OCI-LY1 (cell line): ENCODE data around the gene C3orf70.

Source experiments
- H2AFZ ChIP-seq: fragments of 200-600 bp; sonication (generic), shearing (Covaris generic); 2 replicates; pipeline ENCODE4 v1.6.0; 2014; ENCODE audit warnings: antibody characterized with exemption, mild to moderate bottlenecking, low read length
- H3F3A ChIP-seq: fragments of 200-600 bp; sonication (generic), shearing (Covaris generic); 2 replicates; pipeline ENCODE4 v1.6.0; 2014; ENCODE audit warnings: mild to moderate bottlenecking, antibody characterized with exemption, low read length, moderate library complexity; ENCODE audit not compliant: insufficient read depth
- H3K27ac ChIP-seq: fragments of 200-600 bp; sonication (generic); 2 replicates; pipeline ENCODE4 v1.5.1; 2014; ENCODE audit warnings: low read length, mixed run types, mild to moderate bottlenecking, low read depth; ENCODE audit not compliant: poor library complexity, severe bottlenecking
- H3K27me3 ChIP-seq: fragments of 200-600 bp; sonication (generic); 2 replicates; pipeline ENCODE4 v1.6.0; 2014; ENCODE audit warnings: antibody characterized with exemption, mild to moderate bottlenecking, low read length, moderate library complexity; ENCODE audit not compliant: insufficient read depth
- H3K36me3 ChIP-seq: fragments of 200-600 bp; sonication (generic); 2 replicates; pipeline ENCODE4 v1.6.1; 2014; ENCODE audit warnings: mild to moderate bottlenecking, antibody characterized with exemption, low read length, moderate library complexity, mixed read lengths; ENCODE audit not compliant: insufficient read depth
- H3K4me1 ChIP-seq: fragments of 200-600 bp; sonication (generic); 2 replicates; pipeline ENCODE4 v1.5.1; 2014; ENCODE audit warnings: mild to moderate bottlenecking, low read length, moderate library complexity; ENCODE audit not compliant: insufficient read depth, severe bottlenecking
- H3K4me2 ChIP-seq: fragments of 200-600 bp; sonication (generic), shearing (Covaris generic); 2 replicates; pipeline ENCODE4 v1.6.1; 2014; ENCODE audit warnings: low read length
- H3K4me3 ChIP-seq: fragments of 200-600 bp; sonication (generic); 2 replicates; pipeline ENCODE4 v1.5.1; 2014; ENCODE audit warnings: low read length, low read depth, mild to moderate bottlenecking, mixed read lengths; ENCODE audit not compliant: poor library complexity, severe bottlenecking
- H3K79me2 ChIP-seq: fragments of 200-600 bp; shearing (Covaris generic); 2 replicates; pipeline ENCODE4 v1.6.1; 2016; ENCODE audit warnings: mixed run types, low read length, mixed read lengths; ENCODE audit not compliant: insufficient read depth
- H3K9ac ChIP-seq: fragments of 200-600 bp; sonication (generic), shearing (Covaris generic); 2 replicates; pipeline ENCODE4 v1.6.1; 2014; ENCODE audit warnings: mild to moderate bottlenecking, low read length, mixed read lengths
- H3K9me2 ChIP-seq: fragments of 200-600 bp; sonication (generic), shearing (Covaris generic); 2 replicates; pipeline ENCODE4 v1.6.1; 2014; ENCODE audit warnings: low read depth, mild to moderate bottlenecking, low read length, mixed read lengths
- H3K9me3 ChIP-seq: fragments of 200-600 bp; shearing (Covaris generic); 2 replicates; pipeline ENCODE4 v1.6.1; 2014; ENCODE audit warnings: low read length, mixed read lengths
- H4K20me1 ChIP-seq: fragments of 200-600 bp; sonication (generic), shearing (Covaris generic); 2 replicates; pipeline ENCODE4 v1.6.0; 2016; ENCODE audit warnings: mild to moderate bottlenecking, low read length; ENCODE audit not compliant: insufficient read depth
- EZH2 ChIP-seq: fragments of 200-600 bp; sonication (generic), shearing (Covaris generic); IDR thresholded peaks from 2 replicates; pipeline ENCODE4 v1.8.0; 2017; ENCODE audit warnings: borderline replicate concordance, mixed run types, mild to moderate bottlenecking, antibody characterized with exemption, low read length, moderate library complexity, mixed read lengths
- TF ChIP-seq, protein P1 (sequence below): fragments of 200-600 bp; sonication (generic), shearing (Covaris generic); IDR thresholded peaks from 2 replicates; pipeline ENCODE4 v1.5.1; 2017; ENCODE audit warnings: mild to moderate bottlenecking, antibody characterized with exemption, low read length, moderate library complexity, mixed read lengths

Gene C3orf70

GRCh38 chr3:185082829-185083228, 70.0 kb downstream of the C3orf70 start:
- H3F3A ChIP-seq: no peaks in the 10 kb centered on the region
- H3K36me3 ChIP-seq: no peaks in the 10 kb centered on the region
- no peak overlapping the region for H3K4me2 ChIP-seq
- TF ChIP-seq, protein P1, sequence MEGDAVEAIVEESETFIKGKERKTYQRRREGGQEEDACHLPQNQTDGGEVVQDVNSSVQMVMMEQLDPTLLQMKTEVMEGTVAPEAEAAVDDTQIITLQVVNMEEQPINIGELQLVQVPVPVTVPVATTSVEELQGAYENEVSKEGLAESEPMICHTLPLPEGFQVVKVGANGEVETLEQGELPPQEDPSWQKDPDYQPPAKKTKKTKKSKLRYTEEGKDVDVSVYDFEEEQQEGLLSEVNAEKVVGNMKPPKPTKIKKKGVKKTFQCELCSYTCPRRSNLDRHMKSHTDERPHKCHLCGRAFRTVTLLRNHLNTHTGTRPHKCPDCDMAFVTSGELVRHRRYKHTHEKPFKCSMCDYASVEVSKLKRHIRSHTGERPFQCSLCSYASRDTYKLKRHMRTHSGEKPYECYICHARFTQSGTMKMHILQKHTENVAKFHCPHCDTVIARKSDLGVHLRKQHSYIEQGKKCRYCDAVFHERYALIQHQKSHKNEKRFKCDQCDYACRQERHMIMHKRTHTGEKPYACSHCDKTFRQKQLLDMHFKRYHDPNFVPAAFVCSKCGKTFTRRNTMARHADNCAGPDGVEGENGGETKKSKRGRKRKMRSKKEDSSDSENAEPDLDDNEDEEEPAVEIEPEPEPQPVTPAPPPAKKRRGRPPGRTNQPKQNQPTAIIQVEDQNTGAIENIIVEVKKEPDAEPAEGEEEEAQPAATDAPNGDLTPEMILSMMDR: no peak
- no peak for TF ChIP-seq EZH2
- no peak overlapping the region for H3K27ac ChIP-seq
- no peaks in the 10 kb centered on the region for H3K4me1 ChIP-seq
- no peaks in the 10 kb centered on the region; the same call in 1 of the 2 replicates for H3K27me3 ChIP-seq
- H3K9me3 ChIP-seq: no peaks in the 10 kb centered on the region
- H3K79me2 ChIP-seq: no peaks in the 10 kb centered on the region
- H3K4me3 ChIP-seq: no peak overlapping the region
- H3K9me2 ChIP-seq: no peaks in the 10 kb centered on the region
- no peak overlapping the region for H2AFZ ChIP-seq
- no peaks in the 10 kb centered on the region for H4K20me1 ChIP-seq
- H3K9ac ChIP-seq: no peak overlapping the region

GRCh38 chr3:185082149-185082548, 70.7 kb downstream of the C3orf70 start:
- no peaks in the 10 kb centered on the region for H3F3A ChIP-seq
- no peaks in the 10 kb centered on the region for H3K36me3 ChIP-seq
- H3K4me1 ChIP-seq: no peaks in the 10 kb centered on the region
- no peaks in the 10 kb centered on the region for H3K9me2 ChIP-seq
- H3K9ac ChIP-seq: no peak overlapping the region
- TF ChIP-seq, protein P1: no peak
- no peak for TF ChIP-seq EZH2
- H3K4me3 ChIP-seq: no peak overlapping the region
- no peaks in the 10 kb centered on the region for H4K20me1 ChIP-seq
- no peaks in the 10 kb centered on the region for H3K9me3 ChIP-seq
- H3K79me2 ChIP-seq: no peaks in the 10 kb centered on the region
- no peak overlapping the region for H3K27ac ChIP-seq
- no peaks in the 10 kb centered on the region; the same call in 1 of the 2 replicates for H3K27me3 ChIP-seq
- H3K4me2 ChIP-seq: no peak overlapping the region
- no peak overlapping the region for H2AFZ ChIP-seq

GRCh38 chr3:185081521-185081920, 71.3 kb downstream of the C3orf70 start:
- Histone ChIP-seq H3K27me3 (no peaks in the 10 kb centered on the region; the same call in 1 of the 2 replicates), H3K9me3 (no peaks in the 10 kb centered on the region), H3K9ac (no peak overlapping the region), H4K20me1 (no peaks in the 10 kb centered on the region), H3K9me2 (no peaks in the 10 kb centered on the region), H3K4me1 (no peaks in the 10 kb centered on the region), H2AFZ (no peak overlapping the region), H3F3A (no peaks in the 10 kb centered on the region), H3K4me3 (no peak overlapping the region), H3K27ac (no peak overlapping the region), H3K79me2 (no peaks in the 10 kb centered on the region), H3K36me3 (no peaks in the 10 kb centered on the region), H3K4me2 (no peak overlapping the region)
- TF ChIP-seq EZH2: no peak
- TF ChIP-seq, protein P1: no peak
